ENCODE data around the gene SOCS6.

- no peak for TF ChIP-seq EZH2 (IDR thresholded peaks at IDR 0.05; ENCODE audit: insufficient read depth, poor library complexity, severe bottlenecking)
- TF ChIP-seq EZH2phosphoT487 (IDR thresholded peaks at IDR 0.05; ENCODE audit: insufficient read depth, low read depth): no peak
These were observed 42.7 kb downstream of the SOCS6 start for GRCh38 chr18:70331456-70332097.
